CD4-positive, alpha-beta T cell treated with Interleukin-2 at 100 ng/mL for 4 hours (primary cell): ENCODE data around the gene PAPPA2.
"Not testable (repeated sequence)": the region's sequence is repeated elsewhere in the genome, so short reads cannot be mapped to it uniquely, and the experiment has no call there.

Experiments
- DNase-seq: peaks from one replicate; pipeline ENCODE4 v3.0.0-alpha.2; 2020; ENCODE audit warnings: low spot score

PAPPA2 gene

GRCh38 chr1:176604461-176604860, 141.5 kb downstream of the PAPPA2 start:
- DNase-seq = no peak

- DNase-seq = no peak
These were observed 142.2 kb downstream of the PAPPA2 start for GRCh38 chr1:176605176-176605575.

DNA sequence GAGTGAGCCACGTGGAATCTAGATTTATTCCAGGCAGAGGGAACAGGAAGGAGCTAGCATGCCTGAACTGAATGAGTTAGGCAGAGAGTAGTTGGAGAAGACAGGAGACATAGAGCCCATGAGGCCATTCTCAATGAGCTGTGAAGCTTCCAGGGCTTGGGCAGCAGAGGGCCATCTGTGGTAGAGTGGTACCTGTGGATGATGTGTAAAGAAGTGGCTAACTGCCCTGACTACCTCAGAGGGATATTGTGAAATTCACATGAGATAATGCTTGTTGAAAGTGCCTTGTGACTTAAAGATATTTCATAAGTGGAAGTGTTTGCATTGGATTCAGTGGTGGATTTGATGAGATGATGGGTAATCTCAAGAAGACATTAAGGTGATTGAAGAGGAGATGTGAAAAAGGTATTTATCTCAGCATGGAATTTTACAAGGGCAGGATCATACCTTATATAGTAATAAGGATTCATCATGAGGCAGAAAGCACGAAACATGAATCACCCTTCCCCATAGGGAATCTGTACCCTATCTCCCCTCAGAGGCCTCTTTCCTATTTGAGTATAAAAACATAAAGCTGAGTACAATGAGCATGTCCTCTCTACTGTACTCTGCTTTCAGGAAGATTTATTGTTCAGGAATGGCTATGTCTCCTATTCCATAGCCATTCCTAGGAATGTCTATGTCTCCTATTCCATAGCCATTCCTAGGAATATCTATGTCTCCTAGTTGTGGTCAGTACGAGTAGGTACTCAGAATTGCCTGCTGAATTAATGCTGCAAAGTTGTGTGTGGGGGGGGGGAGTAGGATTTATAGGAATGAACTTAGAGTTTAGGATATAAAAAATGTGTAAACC, 146.8 kb downstream of the PAPPA2 start:
- no peak for DNase-seq

DNA sequence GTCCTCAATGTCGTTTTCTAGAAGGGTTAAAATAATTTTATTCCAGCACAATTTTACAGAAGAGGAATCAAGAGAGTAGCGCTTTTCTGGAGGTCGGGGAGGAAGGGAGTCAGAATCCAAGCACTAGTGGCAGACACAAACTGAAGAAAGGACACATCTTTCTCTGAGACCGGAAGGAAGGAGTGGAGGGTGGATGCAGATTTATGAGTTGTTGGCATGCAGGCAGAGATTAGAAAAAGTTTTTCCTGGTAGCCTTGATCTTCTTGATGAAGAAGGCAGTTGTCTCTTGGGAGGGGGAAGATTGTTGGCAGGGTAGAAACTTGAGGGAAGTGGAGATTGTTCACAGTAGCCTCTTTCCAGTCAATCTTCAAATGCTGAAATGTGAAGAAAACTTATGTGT, 149.8 kb downstream of the PAPPA2 start:
- no peak for DNase-seq

GRCh38 chr1:176617881-176618280, 154.9 kb downstream of the PAPPA2 start:
- no peak for DNase-seq

DNA sequence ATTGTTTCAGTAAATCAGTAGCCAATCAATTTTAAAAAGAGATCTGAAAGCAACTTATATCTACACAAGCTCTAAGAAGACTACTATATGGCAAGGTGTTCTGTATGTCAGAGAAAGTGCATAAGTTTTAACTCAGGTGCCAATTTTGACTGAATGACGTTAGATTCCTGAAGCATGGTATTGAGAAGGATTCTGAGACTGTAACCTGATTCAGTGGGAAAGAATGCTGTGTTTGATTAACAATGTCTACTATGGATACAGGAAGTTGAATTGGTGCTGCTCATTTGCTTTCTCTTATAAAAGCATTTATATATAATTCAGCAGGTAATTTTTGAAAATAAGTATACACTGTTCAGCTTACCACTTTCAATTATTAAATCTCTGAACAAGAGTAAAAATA, 156.3 kb downstream of the PAPPA2 start:
- no peak for DNase-seq

- DNase-seq = no peak
These were observed 162.4 kb downstream of the PAPPA2 start for GRCh38 chr1:176625365-176625764.

DNA sequence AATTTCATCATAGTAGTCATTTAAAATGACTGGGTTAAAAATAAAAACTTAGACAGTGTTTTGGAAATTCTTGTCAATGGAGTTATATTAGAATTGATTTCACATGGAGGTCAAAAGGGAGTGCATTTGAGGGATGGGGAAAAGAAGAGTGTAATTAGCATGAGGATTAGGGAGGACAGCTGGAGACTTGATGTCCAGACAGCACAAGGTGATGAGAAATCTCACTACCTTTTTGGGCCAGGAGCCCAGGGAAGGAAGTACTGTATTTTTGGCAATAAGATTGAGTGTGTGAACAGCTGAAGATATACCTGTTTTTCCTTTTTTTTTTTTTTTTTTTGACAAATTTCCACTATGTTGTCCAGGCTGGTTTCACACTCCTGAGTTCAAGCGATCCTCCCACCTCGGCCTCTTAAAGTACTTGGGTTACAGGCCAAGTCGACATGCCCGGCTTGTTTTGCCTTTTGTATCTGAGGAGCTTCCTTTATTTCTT, 163.6 kb downstream of the PAPPA2 start:
- no peak for DNase-seq

- DNase-seq = no peak
These were observed 165.8 kb downstream of the PAPPA2 start for GRCh38 chr1:176628775-176629174.

DNA sequence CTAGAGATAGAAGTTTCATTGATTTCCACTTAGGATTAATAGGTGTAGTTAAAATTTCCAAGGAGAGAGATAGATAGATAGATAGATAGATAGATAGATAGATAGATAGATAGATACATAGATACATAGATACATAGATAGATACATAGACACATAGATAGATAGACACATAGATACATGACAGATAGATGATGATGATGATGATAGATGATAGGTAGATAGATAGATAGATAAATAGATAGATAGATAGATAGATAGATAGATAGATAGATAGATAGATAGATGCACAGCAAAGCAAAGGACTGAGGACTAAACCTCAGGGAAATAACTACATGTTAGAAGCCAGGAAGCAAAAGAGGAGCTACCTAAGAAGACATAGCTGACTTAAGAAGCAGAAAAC, 171.8 kb downstream of the PAPPA2 start:
- not testable (repeated sequence) for DNase-seq

DNA sequence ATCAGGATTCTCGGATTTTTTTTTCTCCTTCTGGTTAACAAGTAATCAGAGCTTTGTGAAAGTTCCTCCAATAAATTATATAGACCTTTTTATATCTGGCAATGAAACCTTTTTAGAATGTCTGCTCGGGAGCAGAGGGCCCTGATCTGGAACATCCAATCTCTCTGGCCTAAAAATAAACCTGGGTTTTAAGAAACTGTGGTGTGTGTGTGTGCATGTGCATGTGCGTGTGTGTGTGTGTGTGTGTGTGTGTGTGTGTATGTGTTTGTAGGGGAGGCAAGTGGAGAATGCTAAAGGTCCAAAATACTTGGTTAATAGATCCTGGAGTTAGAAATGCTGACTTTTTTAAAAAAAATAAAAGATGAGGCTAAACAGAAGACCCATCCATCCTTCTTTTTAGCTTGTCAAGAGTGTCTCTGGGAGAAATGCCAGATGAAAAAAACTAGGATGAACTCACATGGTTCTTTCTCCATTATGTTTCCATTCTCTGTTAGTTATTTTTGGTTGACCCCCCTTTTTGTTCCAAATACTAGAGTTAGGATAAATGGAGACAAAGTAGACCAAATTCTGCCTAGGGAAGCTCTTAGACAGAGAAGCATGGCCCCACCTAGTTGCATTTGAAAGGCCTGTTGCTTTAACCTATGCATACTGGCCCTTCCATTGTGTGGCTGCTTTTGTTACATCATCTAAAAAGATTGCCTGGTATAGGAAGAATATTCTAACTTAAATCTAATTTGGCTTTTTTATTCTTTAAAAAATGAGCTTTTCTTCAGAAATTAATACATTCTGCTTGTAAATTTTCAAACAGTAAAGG, 175.9 kb downstream of the PAPPA2 start:
- no peak for DNase-seq

DNA sequence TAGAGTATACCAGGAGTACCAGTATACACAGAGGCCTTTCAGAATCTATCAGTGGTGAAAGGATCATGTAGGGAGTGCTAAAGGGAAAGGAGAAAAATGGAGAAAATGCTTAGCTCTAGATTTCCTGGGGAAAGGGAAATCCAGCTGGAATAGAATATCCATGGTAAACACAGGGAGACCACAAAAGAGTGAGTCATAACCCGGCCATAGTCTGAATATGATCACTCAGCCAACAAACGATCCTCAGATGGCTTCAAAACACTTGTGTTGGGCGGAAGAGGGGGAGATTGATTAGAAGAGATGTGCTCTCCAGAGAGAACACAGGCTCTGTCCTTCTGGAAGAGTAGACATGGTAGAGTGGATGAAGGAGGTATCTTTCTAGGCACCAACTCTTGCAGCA, 180.6 kb downstream of the PAPPA2 start:
- DNase-seq = no peak

- DNase-seq = no peak
These were observed 185.6 kb downstream of the PAPPA2 start for GRCh38 chr1:176648556-176648955.

DNA sequence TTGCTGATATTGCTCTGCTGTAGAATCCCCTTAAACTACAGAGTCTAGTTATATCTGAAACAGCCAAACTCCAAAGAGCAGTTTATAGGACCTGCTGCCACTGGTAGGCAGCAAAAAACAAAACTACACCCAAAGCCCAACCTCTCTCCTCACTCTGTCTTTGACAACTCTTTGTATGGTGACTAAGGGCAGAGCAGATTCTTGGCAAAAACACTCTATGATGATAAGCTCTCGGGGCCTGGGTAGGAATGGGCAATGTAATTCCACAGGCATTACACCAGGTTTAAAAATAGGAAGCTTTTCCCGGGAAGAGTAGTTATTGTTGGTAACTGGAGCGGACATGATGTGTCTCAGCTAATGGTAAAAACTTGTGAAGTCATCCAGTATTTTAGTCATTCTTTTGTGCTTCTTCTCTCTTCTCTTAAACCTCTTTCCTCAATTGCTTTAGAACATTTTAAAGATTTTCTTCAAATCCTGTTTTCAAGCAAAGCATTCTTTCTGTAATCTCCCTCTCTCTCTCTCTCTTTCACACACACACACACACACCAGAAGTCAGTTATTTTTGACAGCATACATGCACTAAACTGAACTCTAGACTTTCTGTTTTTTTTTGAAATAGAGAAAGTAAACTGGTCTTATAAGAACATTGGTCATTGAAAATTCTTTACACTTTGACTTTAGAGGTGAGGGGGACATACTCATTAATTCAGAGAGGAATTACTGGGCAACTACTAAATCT, 193.5 kb downstream of the PAPPA2 start:
- no peak for DNase-seq

GRCh38 chr1:176669782-176670181, 206.8 kb downstream of the PAPPA2 start:
- DNase-seq = no peak

GRCh38 chr1:176670853-176671252, 207.9 kb downstream of the PAPPA2 start:
- DNase-seq = no peak

DNA sequence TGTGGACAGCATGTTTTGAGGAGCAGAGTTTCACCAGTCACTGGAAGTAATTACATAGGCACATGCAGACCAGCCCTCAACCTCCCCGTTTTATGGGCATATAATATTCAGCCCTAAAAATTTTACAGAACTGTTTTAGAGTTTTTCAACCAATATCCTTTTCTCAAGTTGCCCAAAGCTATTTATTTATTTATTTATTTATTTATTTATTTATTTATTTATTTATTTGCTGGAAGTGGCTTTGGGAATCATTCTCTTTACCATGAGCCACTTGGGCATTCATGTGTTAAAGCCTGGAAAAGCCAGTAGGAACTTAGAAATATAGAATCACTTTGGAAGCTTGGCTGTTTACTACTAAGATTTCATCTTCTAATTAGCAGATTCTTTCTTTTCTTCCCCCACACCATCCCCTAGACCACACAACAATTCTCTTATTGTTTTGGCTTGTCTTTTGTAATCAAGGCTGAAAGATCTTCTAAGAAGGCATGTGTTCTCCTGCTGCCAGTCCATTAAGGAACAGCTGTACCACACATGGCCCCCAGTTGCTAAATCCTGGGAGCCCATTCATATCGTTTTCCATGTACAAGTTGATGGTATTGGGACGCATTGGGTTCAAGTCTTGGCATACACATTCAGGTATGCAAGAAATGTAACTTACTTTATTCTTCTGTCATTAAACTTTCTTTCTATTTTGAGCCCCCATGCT, 220.0 kb downstream of the PAPPA2 start:
- DNase-seq = no peak

DNA sequence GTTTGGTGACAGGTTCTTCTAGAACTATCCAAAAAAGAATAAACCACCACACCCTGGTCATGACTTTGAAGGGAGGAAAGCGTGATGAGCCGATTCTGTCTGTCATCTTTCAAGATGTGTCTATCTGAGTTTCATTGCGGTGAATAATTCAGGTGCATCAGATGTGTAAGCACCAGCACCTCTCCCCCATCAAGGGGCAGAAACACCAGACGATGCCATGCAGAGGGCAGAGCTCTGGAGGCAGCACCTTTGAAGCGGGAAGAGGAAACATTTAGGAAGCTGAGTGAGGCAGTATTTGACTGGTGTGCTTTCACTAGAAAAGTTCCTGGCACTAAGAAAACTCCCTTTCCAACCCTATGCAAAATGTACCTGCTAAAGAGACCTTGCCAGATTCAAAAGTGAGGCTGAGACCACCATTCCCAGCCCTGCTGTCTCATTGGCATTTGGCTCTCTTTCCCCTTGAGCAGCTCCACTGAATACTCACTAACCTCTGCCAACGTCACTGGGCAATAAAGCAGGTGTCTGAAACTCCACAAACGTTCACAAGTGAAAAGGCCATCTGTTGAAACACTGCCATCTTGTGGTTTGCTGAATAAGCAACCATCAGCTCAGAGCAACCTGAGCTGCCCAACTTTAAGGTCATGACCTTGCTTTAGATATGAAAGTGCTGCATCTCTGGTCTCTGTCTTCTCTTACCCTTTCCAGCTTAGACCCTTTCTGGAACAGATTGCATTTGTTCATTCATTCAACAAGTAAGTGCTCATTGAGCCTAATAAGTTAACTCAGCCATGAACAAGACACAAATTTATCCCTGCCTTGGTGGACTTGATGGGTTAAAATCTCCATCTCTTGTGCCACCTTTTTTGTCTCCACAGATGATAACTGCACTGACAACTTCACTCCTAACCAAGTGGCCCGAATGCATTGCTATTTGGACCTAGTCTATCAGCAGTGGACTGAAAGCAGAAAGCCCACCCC, 228.6 kb downstream of the PAPPA2 start:
- no peak for DNase-seq

- DNase-seq = no peak
These were observed 229.5 kb downstream of the PAPPA2 start for GRCh38 chr1:176692431-176692830.

DNA sequence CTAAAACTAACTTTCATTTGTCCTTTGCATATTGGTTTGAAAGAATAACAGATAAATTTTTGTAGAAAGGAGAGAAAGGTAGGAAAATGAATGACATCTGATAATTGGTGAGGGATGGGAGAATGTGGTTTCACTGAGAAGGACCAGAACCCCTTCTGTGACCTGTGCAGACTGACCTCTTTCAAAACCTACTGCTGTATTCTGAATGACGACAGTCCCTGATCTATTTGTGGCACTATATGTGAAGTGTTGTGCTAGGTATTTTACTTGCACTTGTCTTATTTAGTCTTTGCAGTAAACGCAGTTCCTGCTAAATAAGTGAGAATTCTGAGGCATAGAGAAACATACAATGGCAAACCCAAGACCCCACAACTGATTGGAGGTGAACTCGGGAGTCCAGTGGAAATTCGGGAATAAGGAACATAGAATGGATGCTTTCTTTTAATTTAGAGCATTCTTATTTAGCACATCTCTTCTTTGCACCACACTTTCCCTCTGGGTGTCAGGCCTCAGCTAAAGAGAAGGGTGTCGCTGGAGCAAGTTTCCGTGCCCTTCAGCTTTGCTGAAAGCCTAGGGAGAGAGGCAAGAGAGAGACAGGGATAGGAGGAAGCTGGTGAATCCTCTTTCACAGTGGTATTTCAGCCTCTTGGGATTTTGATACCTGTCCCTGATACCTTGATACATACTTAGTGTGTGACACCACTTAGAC, 230.2 kb downstream of the PAPPA2 start:
- no peak for DNase-seq
